ENCODE data around the gene ARMC3.

GRCh38 chr10:22899307-22899706 lies 28.5 kb upstream of the ARMC3 start:
- no peak for TF ChIP-seq POLR2A (IDR thresholded peaks at IDR 0.05)
- no peak for TF ChIP-seq CTCF (IDR thresholded peaks at IDR 0.05)
